Dendritic cell treated with granulocyte-macrophage colony-stimulating factor and Interleukin-4, amounts not matched to agents 40 ng/mL and 50 ng/mL, for 4 days (primary cell): Measurements from ENCODE around the gene STAB2.

Experiments
- H3K27ac Mint-ChIP-seq: one replicate; pipeline ENCODE4 v1.8.0; 2022; ENCODE audit warnings: mild to moderate bottlenecking, mixed read lengths
- H3K27me3 Mint-ChIP-seq: one replicate; pipeline ENCODE4 v1.8.0; 2022; ENCODE audit warnings: mild to moderate bottlenecking, mixed read lengths
- H3K36me3 Mint-ChIP-seq: one replicate; pipeline ENCODE4 v1.8.0; 2022; ENCODE audit warnings: low read depth, mixed read lengths
- H3K4me1 Mint-ChIP-seq: one replicate; pipeline ENCODE4 v1.8.0; 2022; ENCODE audit warnings: low read depth, mixed read lengths
- H3K4me3 Mint-ChIP-seq: one replicate; pipeline ENCODE4 v1.8.0; 2022; ENCODE audit warnings: mild to moderate bottlenecking, moderate library complexity, mixed read lengths
- H3K9me3 Mint-ChIP-seq: one replicate; pipeline ENCODE4 v1.8.0; 2022; ENCODE audit warnings: mixed read lengths
- intact Hi-C: fragments of 100-400 bp; cut with micrococcal nuclease; formaldehyde crosslinking; loops from one replicate; pipeline ENCODE4 v1.15.0; 2022

STAB2 gene

GRCh38 chr12:103600967-103601728 lies 14.1 kb downstream of the STAB2 start:
- Mint-ChIP-seq H3K4me1 (no peaks in the 10 kb centered on the region), H3K27me3 (no peaks in the 10 kb centered on the region), H3K9me3 (no peaks in the 10 kb centered on the region), H3K4me3 (no peak overlapping the region), H3K36me3 (no peaks in the 10 kb centered on the region), H3K27ac (no peak overlapping the region)
- intact Hi-C loops: no loop called here

GRCh38 chr12:103620395-103620794 lies 33.3 kb downstream of the STAB2 start:
- H3K4me3 Mint-ChIP-seq: no peak overlapping the region
- H3K9me3 Mint-ChIP-seq: no peaks in the 10 kb centered on the region
- no peaks in the 10 kb centered on the region for H3K36me3 Mint-ChIP-seq
- H3K4me1 Mint-ChIP-seq: no peaks in the 10 kb centered on the region
- H3K27ac Mint-ChIP-seq: no peak overlapping the region
- H3K27me3 Mint-ChIP-seq: peaks cover 5% of the 10 kb centered on the region
- intact Hi-C loops: no loop called here

- intact Hi-C loops: no loop called here
- H3K9me3 Mint-ChIP-seq: no peaks in the 10 kb centered on the region
- peaks cover 6% of the 10 kb centered on the region for H3K27me3 Mint-ChIP-seq
- H3K27ac Mint-ChIP-seq: no peak overlapping the region
- H3K4me3 Mint-ChIP-seq: no peak overlapping the region
- no peaks in the 10 kb centered on the region for H3K36me3 Mint-ChIP-seq
- no peaks in the 10 kb centered on the region for H3K4me1 Mint-ChIP-seq
These were observed 36.6 kb downstream of the STAB2 start for GRCh38 chr12:103623716-103624115.

- H3K9me3 Mint-ChIP-seq: no peaks in the 10 kb centered on the region
- H3K36me3 Mint-ChIP-seq: no peaks in the 10 kb centered on the region
- intact Hi-C loops: no loop called here
- no peak overlapping the region for H3K4me3 Mint-ChIP-seq
- no peaks in the 10 kb centered on the region for H3K4me1 Mint-ChIP-seq
- no peak overlapping the region for H3K27ac Mint-ChIP-seq
- H3K27me3 Mint-ChIP-seq: peaks cover 4% of the 10 kb centered on the region
These were observed 39.4 kb downstream of the STAB2 start for GRCh38 chr12:103626498-103626897.

GRCh38 chr12:103627189-103627855 lies 40.2 kb downstream of the STAB2 start:
- intact Hi-C loops: no loop called here
- H3K27ac Mint-ChIP-seq: no peak overlapping the region
- peaks cover 10% of the 10 kb centered on the region for H3K27me3 Mint-ChIP-seq

GRCh38 chr12:103632554-103633216 lies 45.6 kb downstream of the STAB2 start:
- no peaks in the 10 kb centered on the region for H3K36me3 Mint-ChIP-seq
- H3K4me3 Mint-ChIP-seq: no peak overlapping the region
- H3K4me1 Mint-ChIP-seq: no peaks in the 10 kb centered on the region
- intact Hi-C loops: no loop called here
- no peak overlapping the region for H3K27ac Mint-ChIP-seq
- H3K9me3 Mint-ChIP-seq: no peaks in the 10 kb centered on the region
- peaks cover 8% of the 10 kb centered on the region for H3K27me3 Mint-ChIP-seq

More at GRCh38 chr12:103627189-103627855, 40.2 kb downstream of the STAB2 start:
- no peaks in the 10 kb centered on the region for H3K9me3 Mint-ChIP-seq
- no peaks in the 10 kb centered on the region for H3K36me3 Mint-ChIP-seq
- no peaks in the 10 kb centered on the region for H3K4me1 Mint-ChIP-seq
- no peak overlapping the region for H3K4me3 Mint-ChIP-seq

GRCh38 chr12:103634732-103635131 lies 47.7 kb downstream of the STAB2 start:
- intact Hi-C loops: no loop called here
- no peak overlapping the region for H3K4me3 Mint-ChIP-seq
- H3K36me3 Mint-ChIP-seq: no peaks in the 10 kb centered on the region
- H3K27me3 Mint-ChIP-seq: peaks cover 13% of the 10 kb centered on the region
- H3K9me3 Mint-ChIP-seq: no peaks in the 10 kb centered on the region
- H3K27ac Mint-ChIP-seq: no peak overlapping the region
- H3K4me1 Mint-ChIP-seq: no peaks in the 10 kb centered on the region

GRCh38 chr12:103635419-103635818 lies 48.3 kb downstream of the STAB2 start:
- Mint-ChIP-seq H3K4me3 (no peak overlapping the region), H3K36me3 (no peaks in the 10 kb centered on the region), H3K27ac (no peak overlapping the region), H3K9me3 (no peaks in the 10 kb centered on the region), H3K27me3 (peaks cover 14% of the 10 kb centered on the region), H3K4me1 (no peaks in the 10 kb centered on the region)
- intact Hi-C loops: no loop called here

- Mint-ChIP-seq H3K36me3 (no peaks in the 10 kb centered on the region), H3K27ac (no peak overlapping the region), H3K4me3 (no peak overlapping the region), H3K9me3 (no peaks in the 10 kb centered on the region), H3K27me3 (peaks cover 10% of the 10 kb centered on the region), H3K4me1 (no peaks in the 10 kb centered on the region)
- intact Hi-C loops: no loop called here
These were observed 49.9 kb downstream of the STAB2 start for GRCh38 chr12:103637021-103637420.

GRCh38 chr12:103637429-103637828 lies 50.4 kb downstream of the STAB2 start:
- no peak overlapping the region for H3K4me3 Mint-ChIP-seq
- intact Hi-C loops: no loop called here
- peaks cover 8% of the 10 kb centered on the region for H3K27me3 Mint-ChIP-seq
- H3K4me1 Mint-ChIP-seq: no peaks in the 10 kb centered on the region
- H3K36me3 Mint-ChIP-seq: no peaks in the 10 kb centered on the region
- no peak overlapping the region for H3K27ac Mint-ChIP-seq
- no peaks in the 10 kb centered on the region for H3K9me3 Mint-ChIP-seq

- no peak overlapping the region for H3K4me3 Mint-ChIP-seq
- intact Hi-C loops: no loop called here
- H3K27me3 Mint-ChIP-seq: peaks cover 8% of the 10 kb centered on the region
These were observed 52.9 kb downstream of the STAB2 start for GRCh38 chr12:103639983-103640382.

GRCh38 chr12:103640410-103640809 lies 53.3 kb downstream of the STAB2 start:
- intact Hi-C loops: no loop called here
- Mint-ChIP-seq H3K27ac (no peak overlapping the region), H3K4me3 (no peak overlapping the region), H3K9me3 (no peaks in the 10 kb centered on the region), H3K36me3 (no peaks in the 10 kb centered on the region), H3K27me3 (peaks cover 8% of the 10 kb centered on the region), H3K4me1 (no peaks in the 10 kb centered on the region)

More at GRCh38 chr12:103639983-103640382, 52.9 kb downstream of the STAB2 start:
- Mint-ChIP-seq H3K9me3 (no peaks in the 10 kb centered on the region), H3K27ac (no peak overlapping the region), H3K36me3 (no peaks in the 10 kb centered on the region), H3K4me1 (no peaks in the 10 kb centered on the region)

- no peaks in the 10 kb centered on the region for H3K4me1 Mint-ChIP-seq
- no peak overlapping the region for H3K4me3 Mint-ChIP-seq
- peaks cover 8% of the 10 kb centered on the region for H3K27me3 Mint-ChIP-seq
- no peak overlapping the region for H3K27ac Mint-ChIP-seq
- H3K9me3 Mint-ChIP-seq: no peaks in the 10 kb centered on the region
- H3K36me3 Mint-ChIP-seq: no peaks in the 10 kb centered on the region
- intact Hi-C loops: no loop called here
These were observed 53.8 kb downstream of the STAB2 start for GRCh38 chr12:103640831-103641230.

GRCh38 chr12:103642240-103642864 lies 55.3 kb downstream of the STAB2 start:
- intact Hi-C loops: no loop called here
- H3K27me3 Mint-ChIP-seq: peaks cover 10% of the 10 kb centered on the region
- H3K27ac Mint-ChIP-seq: no peak overlapping the region
- no peak overlapping the region for H3K4me3 Mint-ChIP-seq
- no peaks in the 10 kb centered on the region for H3K36me3 Mint-ChIP-seq
- H3K9me3 Mint-ChIP-seq: no peaks in the 10 kb centered on the region
- no peaks in the 10 kb centered on the region for H3K4me1 Mint-ChIP-seq
